ENCODE data around the gene BCL6. TPM values are rescaled to one million over a fixed set of nuclear protein-coding genes. Genes with fewer than 3 reads are reported as not detected.

BCL6 gene
- total and polyA plus RNA-seq, 2 experiments from 2014 or later = 32.0 to 46.5 TPM

DNA sequence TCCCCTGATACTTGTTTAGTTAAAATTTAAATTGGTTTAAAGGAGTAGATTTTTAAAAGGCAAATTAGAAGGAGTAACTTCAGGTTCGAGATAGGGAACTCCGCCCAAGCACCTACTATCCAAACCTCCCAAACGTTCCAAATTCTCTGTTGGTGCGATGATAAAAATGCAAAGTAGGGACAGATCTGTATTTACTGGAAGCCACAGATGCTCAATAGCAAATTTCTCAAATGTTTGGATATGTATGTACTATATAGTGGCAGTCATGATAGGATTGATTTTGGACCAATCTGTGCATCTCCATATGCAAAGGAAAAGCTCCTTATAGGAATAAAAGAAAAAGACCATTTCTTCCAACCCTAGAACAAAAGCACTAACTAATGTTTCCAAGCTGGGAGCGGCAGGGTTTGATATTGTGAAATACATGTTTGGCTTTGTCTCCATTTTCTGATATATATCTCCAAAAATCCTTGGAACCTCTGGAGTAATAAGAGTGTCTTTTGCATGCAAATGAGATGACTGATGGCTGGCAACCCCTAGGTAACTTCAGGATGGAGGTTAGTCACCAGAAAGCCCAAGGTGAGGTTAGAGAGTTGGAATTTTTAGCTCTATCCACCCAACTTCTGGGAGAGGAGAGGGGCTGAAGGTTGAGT is 58.5 kb downstream of the BCL6 start:
- WGBS (ENCODE audit: low lambda C conversion rate, missing lambda C conversion rate) = 97% methylated on average over 5 of the region's 5 CpGs
- Histone ChIP-seq H3K9me3 (ENCODE audit: low read depth) (no peaks in the 10 kb centered on the region), H3K4me3 (no peak overlapping the region), H3K4me2 (no peak overlapping the region), H3K27ac (no peak overlapping the region), H3K4me1 (ENCODE audit: insufficient read depth) (no peaks in the 10 kb centered on the region), H2AFZ (no peak overlapping the region), H3K27me3 (no peaks in the 10 kb centered on the region), H3K79me2 (no peaks in the 10 kb centered on the region), H4K20me1 (ENCODE audit: insufficient read depth, poor library complexity, severe bottlenecking) (no peaks in the 10 kb centered on the region), H3K9me2 (replicated peaks; ENCODE audit: insufficient read depth) (no peaks in the 10 kb centered on the region), H3K36me3 (replicated peaks; ENCODE audit: insufficient read depth, low read depth) (no peaks in the 10 kb centered on the region)
- TF ChIP-seq, protein P1, sequence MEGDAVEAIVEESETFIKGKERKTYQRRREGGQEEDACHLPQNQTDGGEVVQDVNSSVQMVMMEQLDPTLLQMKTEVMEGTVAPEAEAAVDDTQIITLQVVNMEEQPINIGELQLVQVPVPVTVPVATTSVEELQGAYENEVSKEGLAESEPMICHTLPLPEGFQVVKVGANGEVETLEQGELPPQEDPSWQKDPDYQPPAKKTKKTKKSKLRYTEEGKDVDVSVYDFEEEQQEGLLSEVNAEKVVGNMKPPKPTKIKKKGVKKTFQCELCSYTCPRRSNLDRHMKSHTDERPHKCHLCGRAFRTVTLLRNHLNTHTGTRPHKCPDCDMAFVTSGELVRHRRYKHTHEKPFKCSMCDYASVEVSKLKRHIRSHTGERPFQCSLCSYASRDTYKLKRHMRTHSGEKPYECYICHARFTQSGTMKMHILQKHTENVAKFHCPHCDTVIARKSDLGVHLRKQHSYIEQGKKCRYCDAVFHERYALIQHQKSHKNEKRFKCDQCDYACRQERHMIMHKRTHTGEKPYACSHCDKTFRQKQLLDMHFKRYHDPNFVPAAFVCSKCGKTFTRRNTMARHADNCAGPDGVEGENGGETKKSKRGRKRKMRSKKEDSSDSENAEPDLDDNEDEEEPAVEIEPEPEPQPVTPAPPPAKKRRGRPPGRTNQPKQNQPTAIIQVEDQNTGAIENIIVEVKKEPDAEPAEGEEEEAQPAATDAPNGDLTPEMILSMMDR (IDR thresholded peaks at IDR 0.05; ENCODE audit: poor library complexity) = no peak
- no peak for TF ChIP-seq EZH2phosphoT487 (IDR thresholded peaks at IDR 0.05; ENCODE audit: low read depth, severe bottlenecking, unreplicated experiment)
- TF ChIP-seq EZH2 (IDR thresholded peaks at IDR 0.05; ENCODE audit: borderline replicate concordance) = no peak
- DNase-seq (ENCODE audit: low spot score) = no peak

DNA sequence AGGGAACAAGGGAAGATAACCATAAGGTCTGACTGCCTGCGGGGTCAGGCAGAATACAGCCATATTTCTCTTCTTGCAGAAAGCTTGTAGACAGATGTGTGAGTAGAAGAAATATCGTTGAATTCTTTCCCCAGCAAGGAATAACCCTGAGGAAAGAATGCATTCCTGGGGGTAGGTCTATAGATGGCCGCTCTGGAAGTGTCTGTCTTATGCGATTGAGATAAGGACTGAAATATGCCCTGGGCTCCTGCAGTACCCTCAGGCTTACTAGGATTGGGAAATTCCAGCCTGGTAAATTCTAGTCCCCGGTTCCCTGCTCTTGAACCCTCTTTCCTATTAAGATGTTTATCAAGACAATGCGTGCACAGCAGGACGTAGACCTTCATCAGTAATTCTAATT is 59.3 kb downstream of the BCL6 start:
- Histone ChIP-seq H3K27me3 (no peaks in the 10 kb centered on the region), H3K79me2 (no peaks in the 10 kb centered on the region), H2AFZ (no peak overlapping the region), H3K4me3 (no peak overlapping the region), H3K9me2 (replicated peaks; ENCODE audit: insufficient read depth) (no peaks in the 10 kb centered on the region), H3K4me2 (no peak overlapping the region), H3K27ac (no peak overlapping the region), H4K20me1 (ENCODE audit: insufficient read depth, poor library complexity, severe bottlenecking) (no peaks in the 10 kb centered on the region), H3K9me3 (ENCODE audit: low read depth) (no peaks in the 10 kb centered on the region), H3K36me3 (replicated peaks; ENCODE audit: insufficient read depth, low read depth) (no peaks in the 10 kb centered on the region), H3K4me1 (ENCODE audit: insufficient read depth) (no peaks in the 10 kb centered on the region)
- TF ChIP-seq, protein P1 (IDR thresholded peaks at IDR 0.05; ENCODE audit: poor library complexity) = no peak
- TF ChIP-seq EZH2phosphoT487 (IDR thresholded peaks at IDR 0.05; ENCODE audit: low read depth, severe bottlenecking, unreplicated experiment) (no peak), EZH2 (IDR thresholded peaks at IDR 0.05; ENCODE audit: borderline replicate concordance) (no peak)
- 94% methylated on average over 7 of the region's 7 CpGs for WGBS (ENCODE audit: low lambda C conversion rate, missing lambda C conversion rate)
- DNase-seq (ENCODE audit: low spot score) = no peak

DNA sequence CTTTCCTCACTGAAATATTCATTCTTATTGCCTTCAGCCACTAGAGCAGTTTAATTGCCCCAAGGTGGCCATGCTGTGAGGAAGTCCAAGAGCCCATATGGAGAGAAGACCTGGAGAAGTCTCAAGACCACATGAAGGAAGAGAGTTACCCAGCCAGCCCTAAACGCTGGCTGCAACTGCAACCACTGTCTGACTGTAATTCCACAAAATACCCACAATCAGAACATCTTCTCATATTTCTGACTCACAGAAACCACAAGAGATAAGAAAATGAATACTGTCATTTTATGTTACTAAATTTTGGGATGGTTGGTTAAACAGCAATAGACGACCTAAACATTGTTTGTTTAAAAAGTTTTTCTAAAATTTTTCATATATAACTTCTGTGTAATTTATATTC is 60.4 kb downstream of the BCL6 start:
- H4K20me1 ChIP-seq (ENCODE audit: insufficient read depth, poor library complexity, severe bottlenecking) = no peaks in the 10 kb centered on the region
- H3K4me2 ChIP-seq = no peak overlapping the region
- H3K9me3 ChIP-seq (ENCODE audit: low read depth) = no peaks in the 10 kb centered on the region
- TF ChIP-seq EZH2phosphoT487 (IDR thresholded peaks at IDR 0.05; ENCODE audit: low read depth, severe bottlenecking, unreplicated experiment) = no peak
- TF ChIP-seq EZH2 (IDR thresholded peaks at IDR 0.05; ENCODE audit: borderline replicate concordance) = no peak
- TF ChIP-seq, protein P1 (IDR thresholded peaks at IDR 0.05; ENCODE audit: poor library complexity) = no peak
- no peaks in the 10 kb centered on the region for H3K79me2 ChIP-seq
- no peaks in the 10 kb centered on the region for H3K36me3 ChIP-seq (replicated peaks; ENCODE audit: insufficient read depth, low read depth)
- H3K4me1 ChIP-seq (ENCODE audit: insufficient read depth) = no peaks in the 10 kb centered on the region
- no peak overlapping the region for H3K27ac ChIP-seq
- DNase-seq (ENCODE audit: low spot score) = no peak
- H3K27me3 ChIP-seq = no peaks in the 10 kb centered on the region
- H2AFZ ChIP-seq = no peak overlapping the region
- no peaks in the 10 kb centered on the region for H3K9me2 ChIP-seq (replicated peaks; ENCODE audit: insufficient read depth)
- 69% methylated on average over 2 of the region's 2 CpGs for WGBS (ENCODE audit: low lambda C conversion rate, missing lambda C conversion rate)
- H3K4me3 ChIP-seq = no peak overlapping the region

All from hepatocyte (in vitro differentiated cells).